Activated T-helper 9 cell treated with anti-CD3 and anti-CD28 coated beads, Interleukin-2, amount 50 U/mL, for 16 hours (primary cell): Measurements from ENCODE around the gene MAN2B2.

ENCODE experiments used
- DNase-seq: peaks from one replicate; pipeline ENCODE4 v3.0.0-alpha.2; 2020; ENCODE audit warnings: low read depth

The MAN2B2 gene

DNA sequence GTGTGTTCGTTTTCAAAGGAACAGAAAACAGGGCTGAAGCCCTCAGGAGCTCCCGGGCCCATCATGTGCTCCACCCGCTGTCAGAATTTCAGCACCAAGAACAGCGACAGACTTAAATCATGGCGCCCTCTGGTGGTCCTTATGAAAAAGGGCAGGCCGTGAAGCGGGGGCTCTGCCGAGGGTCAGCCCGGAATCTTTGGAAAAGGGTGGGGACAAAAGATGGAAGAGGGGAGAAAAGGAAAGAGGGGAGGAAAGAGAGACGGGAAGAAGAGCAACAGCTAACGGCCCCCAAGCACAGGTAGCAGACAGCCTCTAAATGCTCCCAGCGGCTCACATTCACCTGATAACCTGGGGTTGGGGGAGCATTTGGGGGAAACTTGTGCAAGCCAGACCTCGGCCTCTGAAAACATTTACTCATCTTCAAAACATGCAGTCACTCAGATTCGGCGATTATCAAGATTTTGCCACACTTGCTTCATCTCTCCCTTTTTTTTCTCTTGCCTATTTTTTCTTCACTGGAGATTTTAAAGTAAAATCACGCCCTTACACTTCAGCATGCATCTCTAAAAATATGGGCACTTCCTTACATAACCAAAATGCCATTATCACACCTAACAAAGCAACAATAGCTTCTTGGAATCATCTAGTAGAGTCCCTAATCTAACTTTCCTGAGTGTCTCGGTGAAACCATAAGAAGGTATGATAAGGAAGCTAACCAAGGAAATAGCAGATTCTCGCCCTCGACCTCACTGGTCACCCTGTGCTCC is 28.1 kb upstream of the MAN2B2 start:
- peak; percentile 15 for DNase-seq

DNA sequence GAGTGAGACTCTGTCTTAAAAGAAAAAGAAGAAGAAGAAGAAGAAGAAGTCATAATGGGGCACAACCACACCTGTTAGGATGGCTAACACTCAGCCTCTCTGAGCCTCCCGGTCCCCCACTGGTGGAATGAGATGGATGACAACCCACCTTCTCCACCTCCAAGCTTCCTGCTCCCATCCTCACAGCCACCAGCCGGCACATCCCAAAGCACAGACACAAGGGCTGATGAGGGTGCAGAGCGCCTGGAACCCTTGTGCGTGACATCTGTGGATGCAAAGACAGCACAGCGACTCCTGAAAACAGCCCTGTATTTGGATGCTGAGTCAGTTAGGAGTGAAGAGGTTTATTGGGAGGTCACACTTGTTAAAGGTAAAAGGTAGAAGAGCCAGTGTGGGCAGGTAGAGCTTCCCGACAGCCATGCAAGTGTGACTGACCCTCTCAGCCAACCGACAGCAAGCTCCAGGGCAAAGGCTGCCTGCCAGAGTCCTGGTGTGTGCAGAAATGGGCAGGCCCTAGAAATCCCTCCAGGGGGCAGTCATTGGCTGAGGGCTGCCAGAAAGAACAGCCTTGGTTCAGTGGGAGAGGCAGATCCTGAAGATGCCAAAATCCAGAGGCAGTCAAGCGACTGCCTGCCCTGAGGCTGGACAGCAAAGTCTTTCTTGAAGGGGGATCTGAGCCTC is 26.6 kb upstream of the MAN2B2 start:
- DNase-seq = no peak

GRCh38 chr4:6548882-6549230 is 26.1 kb upstream of the MAN2B2 start:
- DNase-seq = no peak

DNA sequence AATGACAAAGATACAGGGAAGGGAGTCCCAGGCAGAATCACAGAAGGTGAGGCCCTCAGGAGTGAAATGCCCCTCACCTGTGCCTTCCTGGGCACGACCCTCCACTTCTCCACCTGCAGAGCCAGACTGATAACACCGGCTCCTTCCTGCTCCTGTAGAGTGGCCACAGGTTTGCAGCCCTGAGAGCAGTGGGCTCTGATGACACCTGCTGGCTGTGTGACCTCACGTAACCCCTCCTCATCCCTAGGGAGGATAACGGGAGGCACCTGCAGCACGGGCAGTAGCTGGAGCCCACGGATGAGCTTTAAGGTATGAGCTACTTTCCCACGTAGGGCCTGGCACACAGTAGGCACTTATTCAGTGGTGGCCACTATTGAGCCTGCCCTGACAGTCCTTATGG is 25.5 kb upstream of the MAN2B2 start:
- no peak for DNase-seq

DNA sequence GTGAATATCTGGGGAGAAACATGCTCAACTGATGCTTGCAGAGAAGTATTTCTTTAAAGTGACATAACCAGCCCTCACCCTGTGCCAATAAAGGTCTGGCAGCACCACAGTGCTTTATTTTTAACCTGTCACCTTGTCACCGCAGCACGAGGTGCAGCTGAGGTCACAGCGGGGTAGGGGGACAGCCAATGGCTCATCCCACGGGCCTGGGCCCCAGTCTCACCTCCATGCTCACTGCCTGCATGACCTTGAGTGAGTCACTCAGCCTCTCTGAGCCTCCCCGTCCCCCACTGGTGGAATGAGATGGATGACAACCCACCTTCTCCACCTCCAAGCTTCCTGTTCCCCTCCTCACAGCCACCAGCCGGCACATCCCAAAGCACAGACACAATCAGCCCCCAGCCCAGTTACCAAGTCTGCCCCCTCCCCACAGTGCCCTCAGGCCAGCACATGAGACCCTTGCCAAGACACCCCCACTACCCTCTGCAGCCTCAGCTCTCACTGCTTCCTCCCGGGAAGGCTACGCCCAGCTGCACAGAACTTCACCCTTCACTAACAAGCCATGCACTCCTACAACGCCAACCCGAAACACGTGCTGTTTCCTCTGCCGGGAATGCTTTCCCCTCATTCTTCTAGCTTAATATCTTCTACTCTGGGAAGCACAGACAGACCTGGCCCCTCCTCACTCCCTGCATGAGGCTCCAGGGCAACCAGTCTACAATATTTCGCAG is 24.9 kb upstream of the MAN2B2 start:
- no peak for DNase-seq

DNA sequence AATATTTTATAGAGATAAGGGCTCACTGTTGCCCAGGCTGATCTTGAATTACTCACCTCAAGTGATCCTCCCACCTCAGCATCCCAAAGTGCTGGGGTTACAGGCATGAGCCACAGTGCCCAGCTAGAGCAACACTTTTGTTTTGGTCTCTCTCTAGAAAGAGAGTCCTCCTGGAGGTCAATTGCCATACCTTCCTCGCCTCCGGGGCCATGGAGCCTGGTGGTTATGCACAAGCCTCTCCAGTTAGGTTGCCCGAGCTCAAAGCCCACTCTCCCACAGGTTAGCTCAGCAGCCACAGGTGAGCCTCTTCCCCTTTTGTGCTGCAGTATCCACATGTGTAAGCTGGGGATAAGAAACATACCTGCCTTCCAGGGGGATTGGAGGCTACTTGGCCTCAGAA is 24.2 kb upstream of the MAN2B2 start:
- DNase-seq = no peak

- DNase-seq = no peak
These were observed 23.3 kb upstream of the MAN2B2 start for GRCh38 chr4:6551660-6552059.

- DNase-seq = no peak
These were observed 19.5 kb upstream of the MAN2B2 start for GRCh38 chr4:6555519-6555918.

DNA sequence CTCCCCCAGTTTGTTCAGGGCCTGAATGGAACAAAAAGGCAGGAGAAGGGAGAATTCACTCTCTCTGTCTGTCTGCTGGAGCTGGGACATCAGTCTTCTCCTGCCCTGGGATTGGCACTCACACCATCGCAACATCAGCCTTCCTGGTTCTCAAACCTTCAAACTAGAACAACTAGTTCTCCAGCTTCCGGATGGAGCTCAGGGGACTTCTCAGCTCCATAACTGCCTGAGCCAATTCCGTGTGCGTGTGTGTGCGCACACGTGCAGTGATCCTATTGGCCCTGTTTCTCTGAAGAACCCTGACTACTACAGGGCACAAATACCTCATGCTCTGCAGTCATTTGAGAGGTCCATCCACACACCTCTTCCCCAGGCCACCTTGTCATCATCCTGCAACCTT is 18.7 kb upstream of the MAN2B2 start:
- DNase-seq = no peak

GRCh38 chr4:6557185-6557584 is 17.8 kb upstream of the MAN2B2 start:
- DNase-seq = no peak

GRCh38 chr4:6557856-6558255 is 17.1 kb upstream of the MAN2B2 start:
- DNase-seq = no peak

- no peak for DNase-seq
These were observed 14.4 kb upstream of the MAN2B2 start for GRCh38 chr4:6560416-6561172.

GRCh38 chr4:6561173-6561516 is 13.8 kb upstream of the MAN2B2 start:
- DNase-seq = no peak

- DNase-seq = no peak
These were observed 13.2 kb upstream of the MAN2B2 start for GRCh38 chr4:6561706-6562371.

DNA sequence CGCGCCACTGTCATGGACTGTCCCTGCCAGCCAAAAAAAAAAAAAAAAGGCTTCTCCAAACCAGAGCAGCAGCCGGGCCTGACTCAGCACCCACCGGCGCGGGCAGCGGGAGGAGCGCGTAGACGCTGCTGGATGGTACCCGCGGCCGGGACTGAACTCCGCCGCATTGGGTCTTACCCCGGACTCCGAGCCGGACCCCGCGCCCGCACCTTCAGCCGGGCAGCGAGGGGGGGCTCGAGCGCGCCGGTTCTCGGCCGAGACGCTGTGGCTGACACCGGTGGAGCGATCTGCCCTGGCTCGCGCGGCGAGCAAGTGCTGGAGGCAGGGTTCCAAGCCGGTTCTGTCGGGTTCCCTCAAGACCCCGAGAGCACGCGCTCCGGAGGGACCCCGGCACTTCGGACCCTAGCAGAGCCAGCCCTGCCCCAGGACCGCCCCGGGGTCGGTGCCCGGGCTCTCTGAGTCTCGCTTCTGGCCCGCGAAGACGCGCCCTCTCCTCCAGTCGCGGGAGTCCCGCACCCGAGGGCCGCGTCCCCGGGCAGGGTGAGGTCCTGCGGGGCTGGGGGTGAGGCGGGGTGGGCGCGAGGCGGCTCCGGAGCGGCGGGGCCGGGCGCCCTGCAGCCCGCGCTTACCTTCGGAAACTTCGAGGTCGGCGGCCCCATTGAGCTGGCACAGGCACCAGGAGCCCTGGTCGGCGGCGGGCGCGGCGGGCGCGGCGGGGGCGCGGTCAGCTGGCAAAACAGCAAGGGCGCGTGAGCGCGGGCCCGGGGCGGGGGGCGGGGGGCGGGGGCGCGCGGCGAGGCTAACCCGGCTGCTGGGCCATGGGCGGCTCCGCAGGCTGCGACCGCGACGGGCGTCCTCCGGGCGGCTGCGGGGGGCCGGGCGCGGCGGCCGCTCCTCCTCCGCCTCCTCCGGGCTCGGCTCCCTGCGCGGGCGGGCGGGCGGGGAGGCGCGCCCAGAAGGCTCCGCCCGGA is 11.8 kb upstream of the MAN2B2 start:
- DNase-seq = no peak

DNA sequence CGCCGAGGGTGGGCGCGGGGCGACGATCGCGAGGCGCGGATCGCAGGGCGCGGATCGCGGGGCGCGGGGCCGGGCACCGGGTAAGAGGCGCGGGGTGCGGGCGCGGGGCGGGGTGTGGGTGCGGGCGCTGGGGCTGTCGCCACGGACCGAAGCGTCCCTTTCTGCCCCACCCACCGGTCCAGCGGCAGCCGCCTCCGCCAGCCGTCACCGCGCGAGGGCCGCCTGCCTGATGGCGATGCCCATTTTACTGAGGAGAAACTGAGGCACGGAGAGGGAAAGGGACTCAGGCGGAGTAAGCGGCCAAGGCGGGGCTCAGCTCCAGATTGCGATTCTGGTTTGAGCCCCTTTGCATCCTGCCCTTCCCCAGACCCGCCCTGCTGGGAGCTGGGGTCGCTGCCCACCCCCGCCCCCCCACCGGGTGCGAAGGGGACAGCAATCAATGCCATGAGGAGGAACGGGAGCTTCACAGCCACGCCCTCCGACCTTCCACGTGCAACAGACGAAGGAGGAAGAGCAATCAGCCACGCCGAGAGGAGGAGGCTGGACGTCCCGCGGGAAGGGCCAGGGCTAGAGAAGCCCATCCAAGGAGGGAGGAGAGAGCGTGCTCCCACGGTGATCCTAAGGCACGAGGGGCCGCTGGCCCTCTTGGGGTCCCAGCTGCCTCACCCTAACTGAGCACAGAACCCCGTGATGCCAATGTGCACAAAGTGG is 10.9 kb upstream of the MAN2B2 start:
- no peak for DNase-seq

- no peak for DNase-seq
These were observed 9.1 kb upstream of the MAN2B2 start for GRCh38 chr4:6565691-6566390.

GRCh38 chr4:6566391-6567190 is 8.4 kb upstream of the MAN2B2 start:
- DNase-seq = no peak

GRCh38 chr4:6567218-6567617 is 7.8 kb upstream of the MAN2B2 start:
- DNase-seq = no peak
